ENCODE results near the gene PDK4. TPM values are rescaled to one million over a fixed set of nuclear protein-coding genes. Genes with fewer than 3 reads are reported as not detected.

PDK4 gene
- total RNA-seq, 6 donors from 2014 or later, result 111 to 427 (median 160) TPM

DNA sequence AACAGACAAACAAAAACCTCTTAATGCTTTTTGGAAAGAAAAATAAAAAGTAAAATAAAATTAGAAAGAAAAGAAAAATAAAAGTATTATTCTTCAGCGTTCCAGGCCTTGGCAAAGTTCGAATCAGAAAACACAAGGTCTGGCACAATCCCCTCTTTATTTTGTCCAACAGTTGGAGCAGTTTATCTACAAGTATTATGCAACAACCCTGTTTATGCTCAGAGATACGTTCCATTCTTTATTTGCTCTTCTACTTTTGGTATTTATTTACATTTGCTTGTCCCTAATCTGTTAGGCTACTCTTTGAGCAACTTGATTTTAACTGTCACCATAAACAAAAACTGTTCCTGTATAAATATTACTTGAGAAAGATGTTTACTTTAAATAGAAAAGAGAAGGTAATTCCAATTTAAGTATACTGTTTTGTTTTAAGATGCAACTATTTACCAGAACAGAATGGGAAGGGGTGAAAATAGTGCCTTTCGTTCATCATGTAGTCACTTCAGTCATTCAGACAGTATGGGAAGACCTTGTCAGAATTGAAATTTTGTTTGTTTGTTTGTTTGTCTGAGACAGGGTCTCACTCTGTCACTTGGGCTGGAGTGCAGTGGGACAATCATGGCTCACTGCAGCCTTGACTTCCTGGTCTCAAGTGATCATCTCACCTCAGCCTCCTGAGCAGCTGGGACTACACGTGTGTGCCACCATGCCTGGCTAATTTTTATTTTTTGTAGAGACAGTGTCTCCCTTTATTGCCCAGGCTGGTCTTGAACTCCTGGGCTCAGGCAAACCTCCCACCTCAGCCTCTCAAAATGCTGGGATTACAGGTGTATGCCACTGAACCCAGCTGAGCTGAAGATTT is 5.7 kb downstream of the PDK4 start:
- H3K4me1 ChIP-seq, result peaks cover 35 to 46% (median 39%) of the 10 kb centered on the region in 4 donors
- no peaks in the 10 kb centered on the region for H3K27me3 ChIP-seq
- TF ChIP-seq, protein P1, sequence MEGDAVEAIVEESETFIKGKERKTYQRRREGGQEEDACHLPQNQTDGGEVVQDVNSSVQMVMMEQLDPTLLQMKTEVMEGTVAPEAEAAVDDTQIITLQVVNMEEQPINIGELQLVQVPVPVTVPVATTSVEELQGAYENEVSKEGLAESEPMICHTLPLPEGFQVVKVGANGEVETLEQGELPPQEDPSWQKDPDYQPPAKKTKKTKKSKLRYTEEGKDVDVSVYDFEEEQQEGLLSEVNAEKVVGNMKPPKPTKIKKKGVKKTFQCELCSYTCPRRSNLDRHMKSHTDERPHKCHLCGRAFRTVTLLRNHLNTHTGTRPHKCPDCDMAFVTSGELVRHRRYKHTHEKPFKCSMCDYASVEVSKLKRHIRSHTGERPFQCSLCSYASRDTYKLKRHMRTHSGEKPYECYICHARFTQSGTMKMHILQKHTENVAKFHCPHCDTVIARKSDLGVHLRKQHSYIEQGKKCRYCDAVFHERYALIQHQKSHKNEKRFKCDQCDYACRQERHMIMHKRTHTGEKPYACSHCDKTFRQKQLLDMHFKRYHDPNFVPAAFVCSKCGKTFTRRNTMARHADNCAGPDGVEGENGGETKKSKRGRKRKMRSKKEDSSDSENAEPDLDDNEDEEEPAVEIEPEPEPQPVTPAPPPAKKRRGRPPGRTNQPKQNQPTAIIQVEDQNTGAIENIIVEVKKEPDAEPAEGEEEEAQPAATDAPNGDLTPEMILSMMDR (IDR thresholded peaks at IDR 0.05), result no peak
- TF ChIP-seq EP300 (IDR thresholded peaks at IDR 0.05), result peak in 1 of 4 donors; percentile 28
- TF ChIP-seq POLR2AphosphoS5 (IDR thresholded peaks at IDR 0.05), result peak; percentile 30 to 67
- peak in 1 of 4 donors; percentile 50 for TF ChIP-seq POLR2A (IDR thresholded peaks at IDR 0.05)
- H3K4me3 ChIP-seq, result peak overlapping the region; percentile 18 to 88 (median 74)
- ATAC-seq (ENCODE audit: low FRiP score in 2 of 2) (no peak), DNase-seq (no peak)
- 35 to 36% methylated on average over 5 of the region's 5 CpGs for WGBS, 2 donors
- H3K36me3 ChIP-seq, result peaks cover 39 to 98% (median 57%) of the 10 kb centered on the region in 4 donors
- H3K9me3 ChIP-seq, result no peaks in the 10 kb centered on the region
- H3K27ac ChIP-seq, result peak overlapping the region; percentile 24 to 99 (median 97)

DNA sequence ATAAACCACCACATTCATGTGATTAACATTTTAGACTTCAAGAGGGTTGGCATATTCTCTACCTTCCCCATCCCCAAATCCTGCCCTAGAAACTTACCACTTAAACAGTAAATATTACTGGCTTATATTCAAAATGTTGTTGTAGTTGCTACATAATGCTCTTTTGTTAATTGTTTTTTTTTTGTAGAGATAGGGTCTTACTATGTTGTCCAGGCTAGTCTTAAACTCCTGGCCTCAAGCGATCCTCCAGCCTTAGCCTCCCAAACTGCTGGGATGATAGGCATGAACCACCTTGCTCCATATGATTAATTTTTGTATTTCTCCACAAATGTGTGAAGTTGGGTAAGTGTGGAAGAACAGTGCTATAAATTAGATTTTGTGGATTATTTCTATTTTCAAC is 6.5 kb downstream of the PDK4 start:
- H3K9me3 ChIP-seq, result no peaks in the 10 kb centered on the region
- H3K4me1 ChIP-seq, result peaks cover 34 to 46% (median 41%) of the 10 kb centered on the region in 4 donors
- WGBS, 2 donors, result 94 to 100% methylated on average over 1 of the region's 1 CpG
- H3K27me3 ChIP-seq, result no peaks in the 10 kb centered on the region
- peak overlapping the region; percentile 16 to 88 (median 74) for H3K4me3 ChIP-seq
- no peak for DNase-seq
- ATAC-seq (ENCODE audit: low FRiP score in 2 of 2), result no peak
- H3K27ac ChIP-seq, result peak overlapping the region in 3 of 4 donors; percentile 95 to 99 (median 99)
- TF ChIP-seq POLR2AphosphoS5 (IDR thresholded peaks at IDR 0.05), result no peak
- TF ChIP-seq, protein P1 (IDR thresholded peaks at IDR 0.05), result no peak
- TF ChIP-seq POLR2A (IDR thresholded peaks at IDR 0.05), result no peak
- peaks cover 47 to 100% (median 59%) of the 10 kb centered on the region in 4 donors for H3K36me3 ChIP-seq

DNA sequence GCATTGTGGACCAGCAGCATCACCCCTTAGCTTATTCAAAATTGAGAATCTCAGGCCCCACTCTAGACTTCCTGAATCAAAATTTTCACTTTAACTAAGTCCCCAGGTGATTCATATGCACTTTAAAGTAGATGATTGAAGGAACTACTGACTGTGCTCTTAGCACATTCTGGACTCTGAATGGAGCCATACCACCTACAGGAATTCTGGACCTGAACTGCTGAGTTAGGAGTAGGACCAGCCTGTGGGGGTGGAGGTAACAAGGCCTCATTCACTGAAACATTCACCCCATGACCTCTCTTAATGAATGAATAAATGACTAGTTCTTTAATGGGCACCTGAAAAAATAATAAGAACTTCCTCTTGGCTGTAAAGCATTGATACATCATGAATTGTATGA is 7.3 kb downstream of the PDK4 start:
- no peaks in the 10 kb centered on the region for H3K9me3 ChIP-seq
- H3K36me3 ChIP-seq, result peaks cover 50 to 100% (median 60%) of the 10 kb centered on the region in 4 donors
- peak overlapping the region in 3 of 4 donors; percentile 63 to 99 (median 95) for H3K27ac ChIP-seq
- peaks cover 27 to 46% (median 43%) of the 10 kb centered on the region in 4 donors for H3K4me1 ChIP-seq
- no peak for ATAC-seq (ENCODE audit: low FRiP score in 2 of 2)
- no peak for DNase-seq
- TF ChIP-seq POLR2AphosphoS5 (IDR thresholded peaks at IDR 0.05) (no peak), POLR2A (IDR thresholded peaks at IDR 0.05) (peak in 1 of 4 donors; percentile 31)
- TF ChIP-seq, protein P1 (IDR thresholded peaks at IDR 0.05), result no peak
- peak overlapping the region; percentile 14 to 88 (median 48) for H3K4me3 ChIP-seq
- no peaks in the 10 kb centered on the region for H3K27me3 ChIP-seq

DNA sequence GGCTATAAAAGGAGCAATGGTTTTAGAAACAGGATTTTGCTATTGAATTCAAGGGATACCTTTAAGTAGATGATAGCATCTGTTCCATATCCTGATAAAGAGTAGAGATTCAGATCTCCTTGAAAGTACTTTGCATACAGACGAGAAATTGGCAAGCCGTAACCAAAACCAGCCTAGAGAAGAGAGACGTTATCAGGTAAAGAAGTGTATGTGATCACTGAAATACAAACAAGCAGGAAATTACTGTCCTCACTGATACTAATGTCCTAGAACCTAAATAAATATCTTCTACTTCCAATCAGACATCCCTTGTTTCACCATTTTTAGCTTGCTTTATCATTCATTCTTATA is 9.4 kb downstream of the PDK4 start:
- no peaks in the 10 kb centered on the region for H3K27me3 ChIP-seq
- H3K27ac ChIP-seq, result peak overlapping the region in 3 of 4 donors; percentile 22 to 99 (median 95)
- peaks cover 27 to 46% (median 38%) of the 10 kb centered on the region in 4 donors for H3K4me1 ChIP-seq
- H3K9me3 ChIP-seq, result no peaks in the 10 kb centered on the region
- H3K4me3 ChIP-seq, result peak overlapping the region in 1 of 4 donors; percentile 13
- DNase-seq, result no peak
- TF ChIP-seq, protein P1 (IDR thresholded peaks at IDR 0.05), result no peak
- no peak for TF ChIP-seq POLR2AphosphoS5 (IDR thresholded peaks at IDR 0.05)
- no peak for TF ChIP-seq EP300 (IDR thresholded peaks at IDR 0.05)
- TF ChIP-seq POLR2A (IDR thresholded peaks at IDR 0.05), result no peak
- WGBS, 2 donors, result 63 to 70% methylated on average over 3 of the region's 3 CpGs
- no peak for ATAC-seq (ENCODE audit: low FRiP score in 2 of 2)
- H3K36me3 ChIP-seq, result peaks cover 40 to 88% (median 53%) of the 10 kb centered on the region in 4 donors
